ENCODE measurements around the gene MINDY3.

GRCh38 chr10:15869935-15870334 is 9.6 kb upstream of the MINDY3 start:
- TF ChIP-seq CTCF (IDR thresholded peaks at IDR 0.05) (no peak), POLR2A (IDR thresholded peaks at IDR 0.05) (no peak)
